ENCODE data around the gene AUTS2. TPM values are rescaled to one million over a fixed set of nuclear protein-coding genes. Genes with fewer than 3 reads are reported as not detected.

AUTS2 gene
- total RNA-seq, 3 donors from 2014 or later, result 31.2 to 67.6 (median 36.5) TPM

- peaks cover 15% of the 10 kb centered on the region for H3K4me1 ChIP-seq (ENCODE audit: low read depth)
- no peak for TF ChIP-seq CTCF (IDR thresholded peaks at IDR 0.05)
- ATAC-seq (peak; percentile 27), DNase-seq (no peak)
- no peaks in the 10 kb centered on the region for H3K36me3 ChIP-seq (ENCODE audit: low read depth)
- no peaks in the 10 kb centered on the region for H3K9me3 ChIP-seq
- intact Hi-C loops (cut with DNase I, micrococcal nuclease), result no loop called here
- H3K4me3 ChIP-seq, result no peak overlapping the region
Observed at GRCh38 chr7:70582927-70583895, 984.9 kb downstream of the AUTS2 start.

DNA sequence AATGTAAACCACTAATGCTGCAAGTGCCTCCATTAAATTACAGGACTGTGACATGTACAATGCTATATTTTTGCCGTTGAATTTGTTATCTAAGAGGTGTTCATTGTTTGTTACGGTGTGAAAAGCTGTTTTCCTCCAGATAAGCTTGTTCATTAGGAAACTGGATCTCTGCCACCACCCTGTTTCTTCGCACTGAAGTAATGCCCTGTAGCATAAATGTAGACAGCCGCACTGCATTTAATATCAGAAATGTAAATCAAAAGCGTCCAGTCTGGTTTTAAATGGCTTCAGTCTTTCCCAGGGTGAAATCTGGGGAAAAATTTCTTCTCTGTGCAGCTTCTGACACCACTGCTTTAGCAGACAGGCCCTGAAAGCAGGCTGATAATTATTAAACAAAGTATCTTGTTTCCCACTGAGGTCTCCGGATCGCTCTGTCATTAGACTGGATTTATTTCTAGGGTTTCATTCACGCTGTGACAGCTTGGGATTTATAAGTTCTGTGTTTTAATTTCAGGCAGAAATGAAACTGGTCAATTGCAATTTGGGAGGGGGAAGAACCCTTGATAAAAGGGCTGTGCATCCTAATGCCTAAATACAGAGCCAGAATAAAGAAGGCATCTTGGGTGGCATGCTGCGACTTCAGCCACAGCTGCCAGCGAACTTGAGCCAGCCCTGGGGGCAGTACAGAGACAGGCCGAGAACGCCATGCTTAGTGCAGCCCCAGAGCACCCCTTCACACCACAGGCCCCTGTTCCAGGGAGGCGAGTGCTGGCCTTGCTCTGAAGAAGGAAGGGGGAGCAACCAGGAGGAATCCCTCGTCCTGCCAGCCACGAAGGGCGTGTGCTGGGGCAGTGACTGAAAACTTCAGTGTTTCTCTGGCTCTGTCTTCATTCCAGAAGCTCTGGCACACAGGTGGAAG, 985.9 kb downstream of the AUTS2 start:
- no peak for TF ChIP-seq CTCF (IDR thresholded peaks at IDR 0.05)
- ATAC-seq (peak; percentile 29), DNase-seq (no peak)
- peaks cover 19% of the 10 kb centered on the region for H3K4me1 ChIP-seq (ENCODE audit: low read depth)
- intact Hi-C loops (cut with DNase I, micrococcal nuclease), result no loop called here
- H3K9me3 ChIP-seq, result no peaks in the 10 kb centered on the region
- no peak overlapping the region for H3K4me3 ChIP-seq
- H3K36me3 ChIP-seq (ENCODE audit: low read depth), result no peaks in the 10 kb centered on the region

DNA sequence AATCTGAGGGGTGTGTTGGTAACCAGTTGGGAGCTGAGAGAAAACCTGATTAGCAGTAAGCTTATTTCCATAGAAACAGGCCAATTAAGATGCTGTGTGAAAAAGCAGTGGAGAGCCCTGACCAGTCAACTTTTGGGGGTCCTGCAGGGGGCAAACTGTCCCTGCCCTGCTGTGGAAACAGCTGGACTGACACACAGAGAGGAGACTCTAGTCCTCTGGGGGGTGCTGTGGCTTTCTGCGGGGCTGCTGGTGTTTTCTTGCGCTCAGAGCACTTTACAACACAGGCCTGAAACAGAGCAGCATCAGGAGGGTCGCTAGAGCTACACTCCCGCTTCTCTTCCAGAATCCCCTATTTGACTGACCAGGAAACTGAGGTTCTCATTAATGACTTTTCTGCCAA, 986.8 kb downstream of the AUTS2 start:
- DNase-seq (no peak), ATAC-seq (no peak)
- Histone ChIP-seq H3K4me1 (ENCODE audit: low read depth) (peaks cover 22% of the 10 kb centered on the region), H3K4me3 (no peak overlapping the region), H3K9me3 (no peaks in the 10 kb centered on the region), H3K36me3 (ENCODE audit: low read depth) (no peaks in the 10 kb centered on the region)
- intact Hi-C loops (cut with DNase I, micrococcal nuclease), result no loop called here
- TF ChIP-seq CTCF (IDR thresholded peaks at IDR 0.05), result no peak

GRCh38 chr7:70586822-70587221, 988.5 kb downstream of the AUTS2 start:
- no peak for TF ChIP-seq CTCF (IDR thresholded peaks at IDR 0.05)
- Histone ChIP-seq H3K4me3 (no peak overlapping the region), H3K9me3 (no peaks in the 10 kb centered on the region), H3K4me1 (ENCODE audit: low read depth) (peaks cover 26% of the 10 kb centered on the region), H3K36me3 (ENCODE audit: low read depth) (no peaks in the 10 kb centered on the region)
- DNase-seq, result no peak
- ATAC-seq, result no peak
- intact Hi-C loops (cut with DNase I, micrococcal nuclease), result no loop called here

- ATAC-seq, result peak; percentile 68
- H3K4me3 ChIP-seq, result no peak overlapping the region
- intact Hi-C loops (cut with DNase I, micrococcal nuclease), result no loop called here
- DNase-seq, result peak in 2 of 3 donors; percentile 54 to 61
- H3K36me3 ChIP-seq (ENCODE audit: low read depth), result no peaks in the 10 kb centered on the region
- no peak for TF ChIP-seq CTCF (IDR thresholded peaks at IDR 0.05)
- no peaks in the 10 kb centered on the region for H3K9me3 ChIP-seq
- peaks cover 26% of the 10 kb centered on the region for H3K4me1 ChIP-seq (ENCODE audit: low read depth)
Observed at GRCh38 chr7:70587739-70588138, 989.5 kb downstream of the AUTS2 start.
